Heart right ventricle (tissue), 16 donors: Measurements from ENCODE around the gene GABPB1. TPM values are rescaled to one million over a fixed set of nuclear protein-coding genes. Genes with fewer than 3 reads are reported as not detected.

Experiments
- ATAC-seq, 8 donors: fragments of 200-7000 bp; cut with Tn5 transposase; one replicate each; pipeline ENCODE4 v1.9.1; 2020; ENCODE audit warnings: mild to moderate bottlenecking in 8 of 8, moderate library complexity in 8 of 8, moderate number of reproducible peaks in 1 of 8
- DNase-seq, 2 donors: peaks; one replicate each; pipeline ENCODE4 v3.0.0-alpha.2; 2020
- H3K27ac ChIP-seq, 10 donors: fragments of 200-600 bp; sonication (generic) in 2 of 10; one replicate each; pipeline versions ENCODE4 v1.5.0 to v1.8.0; 2020 to 2022; ENCODE audit warnings: mild to moderate bottlenecking in 3 of 10
- H3K27me3 ChIP-seq, 7 donors: fragments of 200-600 bp; one replicate each; pipeline ENCODE4 v1.8.0; 2021 to 2022; ENCODE audit warnings: mild to moderate bottlenecking in 2 of 7
- H3K36me3 ChIP-seq, 9 donors: fragments of 200-600 bp; sonication (generic) in 1 of 9; one replicate each; pipeline versions ENCODE4 v1.5.0 to v1.8.0; 2020 to 2022; ENCODE audit warnings: mild to moderate bottlenecking in 2 of 9
- H3K4me1 ChIP-seq, 9 donors: fragments of 200-600 bp; sonication (generic) in 1 of 9; one replicate each; pipeline versions ENCODE4 v1.5.0 to v1.8.0; 2020 to 2022; ENCODE audit warnings: mild to moderate bottlenecking in 4 of 9
- H3K4me3 ChIP-seq, 10 donors: fragments of 200-600 bp; sonication (generic) in 2 of 10; one replicate each; pipeline versions ENCODE4 v1.5.0 to v1.8.0; 2020 to 2022; ENCODE audit warnings: mild to moderate bottlenecking in 7 of 10, moderate library complexity in 2 of 10
- H3K9me3 ChIP-seq, 11 donors: fragments of 200-600 bp in 10 of 11; sonication (generic) in 2 of 11; one replicate each; pipeline versions ENCODE4 v1.5.0 to v1.8.0; 2013 to 2022; ENCODE audit warnings: mild to moderate bottlenecking in 2 of 11, control low read depth in 1 of 11, moderate library complexity in 1 of 11
- CTCF ChIP-seq, 9 donors: fragments of 200-600 bp; sonication (generic) in 2 of 9; IDR thresholded peaks; one replicate each; pipeline versions ENCODE4 v1.5.0 to v1.8.0; 2021 to 2022; ENCODE audit warnings: antibody characterized with exemption in 9 of 9, mild to moderate bottlenecking in 5 of 9, moderate library complexity in 1 of 9
- WGBS, 2 donors: extraction: QIAGEN DNeasy Blood & Tissue Kit; methylation state at CpG; one replicate each; pipeline ENCODE4 v1.1.7; 2013; ENCODE audit warnings: inconsistent platforms in 1 of 2; 5-methylcytosine and 5-hydroxymethylcytosine counted together
- intact Hi-C, 10 donors: fragments of 100-400 bp; cut with DNase I; formaldehyde crosslinking; loops; one replicate each; pipeline versions ENCODE4 v1.11.1 to v1.14.2; 2022
- polyA plus RNA-seq, 2 donors: library from polyadenylated mRNA; stranded (reverse); fragments of 200-250 nt; gene quantifications; one replicate each; pipeline ENCODE4 v1.2.3, GENCODE V29; 2013
- total RNA-seq, 10 donors: library from RNA; stranded (reverse); fragmentation: NEBNext Ultra II Directional in 3 of 10; extraction: Animal tissue kit (Norgen Biotek cat#: 25700) in 3 of 10; gene quantifications; one replicate each; pipeline versions ENCODE4 v1.2.1 to v1.2.4, GENCODE V29; 2021 to 2023
- donor health status: Arrhythmogenic right ventricular cardiomyopathy.
- donor health status: ischemic (EF 13 %, LVEDD 7.1; RV severe dilation, severe dysfunction).
- donor health status: healthy with polysubstance abuse.
- donor health status: DM: no; HTN: yes; CAD: no.
- donor health status: DM: no; HTN: no; CAD: no.
- donor health status: ischemic (EF 25% LVEDD 6.9; RV normal size, moderate dysfunction).
- donor health status: ischemic (EF 25% LVEDD 5.7; RV mildly dilated, moderate dysfunction).
- donor health status: healthy.
- donor health status: DM: yes; HTN: yes; CAD: no.
- donor health status: Ischemic cardiomyopathy.
- donor health status: ischemic (EF 35%, LVEDD 5.7; RV mildly dilated, moderate dysfunction).
- donor health status: nonischemic (EF 11% LVEDD 7.7; RV severe dilation, severe dysfunction).
- donor health status: DM: yes; HTN: yes; CAD: no.
- donor health status: PGD.
- donor health status: ischemic (EF 29% LVEDD 5.4; RV normal size, mild dysfunction).
- donor health status: nonischemic (EF 23%, LVEDD 6.1; RV moderate dilation, normal function).

Gene GABPB1
- total and polyA plus RNA-seq, 12 donors = 5.3 to 12.6 (median 8.5) TPM

DNA sequence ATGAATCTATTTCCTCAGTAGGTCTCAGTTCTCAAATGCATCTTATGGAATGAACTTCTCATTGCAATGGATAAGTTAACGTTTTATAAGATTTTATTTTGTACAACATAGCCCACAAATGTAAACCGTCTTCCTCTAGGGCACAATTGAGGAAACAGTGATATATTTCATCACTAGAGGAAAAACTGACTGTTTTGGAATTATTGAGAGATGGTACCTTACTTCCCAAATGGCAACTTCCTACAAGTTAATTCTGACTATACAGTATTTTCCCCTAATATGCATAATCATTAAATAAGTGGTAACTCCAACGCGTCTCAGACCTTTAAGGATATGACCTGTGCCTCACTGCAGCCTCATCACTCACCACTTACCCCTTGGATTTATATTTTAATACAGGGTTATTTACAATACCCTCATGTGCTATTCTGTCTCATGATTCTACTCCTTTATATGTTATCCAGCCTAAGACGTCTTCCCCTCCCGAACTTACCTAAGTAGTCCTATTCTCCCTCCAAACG, 13.3 kb downstream of the GABPB1 start:
- intact Hi-C loops = no loop called here

GRCh38 chr15:50340416-50340815, 14.6 kb downstream of the GABPB1 start:
- Histone ChIP-seq H3K4me1 (peaks cover 0 to 31% (median 0%) of the 10 kb centered on the region in 9 donors), H3K36me3 (peaks cover 0 to 5% (median 0%) of the 10 kb centered on the region in 9 donors), H3K4me3 (no peak overlapping the region), H3K9me3 (no peaks in the 10 kb centered on the region), H3K27ac (no peak overlapping the region), H3K27me3 (no peaks in the 10 kb centered on the region)
- DNase-seq (no peak), ATAC-seq (no peak)
- WGBS, 2 donors = 94 to 95% methylated on average over 1 of the region's 1 CpG
- intact Hi-C loops = no loop called here
- no peak for TF ChIP-seq CTCF (IDR thresholded peaks at IDR 0.05)

More for the DNA sequence above, 13.3 kb downstream of the GABPB1 start:
- Histone ChIP-seq H3K36me3 (peaks cover 0 to 5% (median 0%) of the 10 kb centered on the region in 9 donors), H3K4me3 (no peak overlapping the region), H3K4me1 (peaks cover 0 to 36% (median 0%) of the 10 kb centered on the region in 9 donors), H3K27me3 (no peaks in the 10 kb centered on the region), H3K27ac (no peak overlapping the region), H3K9me3 (no peaks in the 10 kb centered on the region)
- 87 to 93% methylated on average over 7 of the region's 7 CpGs for WGBS, 2 donors
- DNase-seq (no peak), ATAC-seq (no peak)
- no peak for TF ChIP-seq CTCF (IDR thresholded peaks at IDR 0.05)

DNA sequence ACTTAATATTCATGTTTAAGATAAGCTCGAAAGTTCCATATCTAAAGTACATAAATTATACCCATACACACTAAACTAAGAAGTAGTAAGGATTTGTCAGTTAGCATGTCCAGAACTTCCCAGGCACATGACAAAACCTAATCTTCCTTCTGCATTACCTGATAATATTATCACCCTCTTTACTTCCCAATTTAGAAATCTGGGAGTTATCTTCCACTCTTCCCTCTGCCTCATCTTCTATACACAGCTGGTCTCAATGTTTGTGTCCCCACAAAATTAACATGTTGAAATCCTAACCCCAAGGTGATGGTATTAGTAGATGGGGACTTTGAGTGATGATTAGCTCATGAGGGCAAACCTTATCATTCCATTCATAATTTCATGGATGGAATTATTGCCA, 15.3 kb downstream of the GABPB1 start:
- Histone ChIP-seq H3K36me3 (peaks cover 0 to 5% (median 0%) of the 10 kb centered on the region in 9 donors), H3K4me3 (no peak overlapping the region), H3K4me1 (peaks cover 0 to 36% (median 0%) of the 10 kb centered on the region in 9 donors), H3K27ac (no peak overlapping the region), H3K27me3 (no peaks in the 10 kb centered on the region), H3K9me3 (no peaks in the 10 kb centered on the region)
- 75 to 88% methylated on average over 1 of the region's 1 CpG for WGBS, 2 donors
- DNase-seq (no peak), ATAC-seq (no peak)
- intact Hi-C loops = no loop called here
- no peak for TF ChIP-seq CTCF (IDR thresholded peaks at IDR 0.05)

GRCh38 chr15:50335251-50335650, 19.7 kb downstream of the GABPB1 start:
- 95 to 98% methylated on average over 4 of the region's 4 CpGs for WGBS, 2 donors
- no peak overlapping the region for H3K27ac ChIP-seq
- no peak for TF ChIP-seq CTCF (IDR thresholded peaks at IDR 0.05)
- intact Hi-C loops = no loop called here
- no peak overlapping the region for H3K4me3 ChIP-seq
- H3K9me3 ChIP-seq = no peaks in the 10 kb centered on the region
- peaks cover 0 to 20% (median 0%) of the 10 kb centered on the region in 9 donors for H3K4me1 ChIP-seq
- no peak for DNase-seq
- no peaks in the 10 kb centered on the region for H3K27me3 ChIP-seq
- ATAC-seq = no peak
- H3K36me3 ChIP-seq = peaks cover 0 to 5% (median 0%) of the 10 kb centered on the region in 9 donors
